ENCODE measurements around the gene COMMD1. TPM values are rescaled to one million over a fixed set of nuclear protein-coding genes. Genes with fewer than 3 reads are reported as not detected.
"Not testable (repeated sequence)": the region's sequence is repeated elsewhere in the genome, so short reads cannot be mapped to it uniquely, and the experiment has no call there.

COMMD1 gene
- total and polyA plus RNA-seq, 2 donors from 2014 or later: 38.5 to 99.4 TPM

GRCh38 chr2:61952288-61952687 is 46.8 kb downstream of the COMMD1 start:
- Histone ChIP-seq H3K4me1 (ENCODE audit: control insufficient read depth in 2 of 3, insufficient read depth in 2 of 3, low read depth in 1 of 3, low read length in 3 of 3) (peaks cover 0 to 14% (median 2%) of the 10 kb centered on the region in 3 donors), H3K36me3 (ENCODE audit: control insufficient read depth in 2 of 3, insufficient read depth in 3 of 3, low read length in 3 of 3) (no peaks in the 10 kb centered on the region), H3K27ac (ENCODE audit: low read depth in 2 of 2, low read length in 2 of 2) (no peak overlapping the region), H3K27me3 (ENCODE audit: control insufficient read depth, insufficient read depth, low read length) (no peaks in the 10 kb centered on the region), H3K4me3 (ENCODE audit: low read length in 3 of 3) (no peak overlapping the region), H3K9me3 (ENCODE audit: control insufficient read depth in 2 of 3, insufficient read depth in 1 of 3, low read length in 3 of 3) (no peaks in the 10 kb centered on the region), H3K9ac (ENCODE audit: low read length in 3 of 3) (no peak overlapping the region)
- no peak for FAIRE-seq
- no peak for DNase-seq
- TF ChIP-seq CTCF (IDR thresholded peaks at IDR 0.05; ENCODE audit: borderline replicate concordance, extremely low read depth, insufficient read depth): no peak
- intact Hi-C loops (cut with DNase I): no loop called here

- intact Hi-C loops (cut with DNase I): not testable (repeated sequence)
Observed at GRCh38 chr2:61954856-61955255, 49.4 kb downstream of the COMMD1 start.

GRCh38 chr2:61959381-61960293 is 54.2 kb downstream of the COMMD1 start:
- intact Hi-C loops (cut with DNase I): no loop called here
- Histone ChIP-seq H3K9me3 (ENCODE audit: control insufficient read depth in 2 of 3, insufficient read depth in 1 of 3, low read length in 3 of 3) (no peaks in the 10 kb centered on the region), H3K4me3 (ENCODE audit: low read length in 3 of 3) (no peak overlapping the region), H3K9ac (ENCODE audit: low read length in 3 of 3) (no peak overlapping the region), H3K27ac (ENCODE audit: low read depth in 2 of 2, low read length in 2 of 2) (no peak overlapping the region), H3K4me1 (ENCODE audit: control insufficient read depth in 2 of 3, insufficient read depth in 2 of 3, low read depth in 1 of 3, low read length in 3 of 3) (peaks cover 0 to 11% (median 3%) of the 10 kb centered on the region in 3 donors), H3K36me3 (ENCODE audit: control insufficient read depth in 2 of 3, insufficient read depth in 3 of 3, low read length in 3 of 3) (no peaks in the 10 kb centered on the region), H3K27me3 (ENCODE audit: control insufficient read depth, insufficient read depth, low read length) (no peaks in the 10 kb centered on the region)
- no peak for DNase-seq
- no peak for TF ChIP-seq CTCF (IDR thresholded peaks at IDR 0.05; ENCODE audit: borderline replicate concordance, extremely low read depth, insufficient read depth)
- FAIRE-seq: no peak

More at GRCh38 chr2:61954856-61955255, 49.4 kb downstream of the COMMD1 start:
- not testable (repeated sequence) for H3K4me3 ChIP-seq (ENCODE audit: low read length in 3 of 3); H3K4me1 ChIP-seq (ENCODE audit: control insufficient read depth in 2 of 3, insufficient read depth in 2 of 3, low read depth in 1 of 3, low read length in 3 of 3); H3K27me3 ChIP-seq (ENCODE audit: control insufficient read depth, insufficient read depth, low read length); H3K36me3 ChIP-seq (ENCODE audit: control insufficient read depth in 2 of 3, insufficient read depth in 3 of 3, low read length in 3 of 3); H3K9ac ChIP-seq (ENCODE audit: low read length in 3 of 3); FAIRE-seq; H3K9me3 ChIP-seq (ENCODE audit: control insufficient read depth in 2 of 3, insufficient read depth in 1 of 3, low read length in 3 of 3); DNase-seq; H3K27ac ChIP-seq (ENCODE audit: low read depth in 2 of 2, low read length in 2 of 2)

GRCh38 chr2:61961231-61961901 is 55.9 kb downstream of the COMMD1 start:
- H3K4me1 ChIP-seq (ENCODE audit: control insufficient read depth in 2 of 3, insufficient read depth in 2 of 3, low read depth in 1 of 3, low read length in 3 of 3): peaks cover 0 to 11% (median 3%) of the 10 kb centered on the region in 3 donors
- H3K36me3 ChIP-seq (ENCODE audit: control insufficient read depth in 2 of 3, insufficient read depth in 3 of 3, low read length in 3 of 3): no peaks in the 10 kb centered on the region
- DNase-seq (no peak), FAIRE-seq (peak; percentile 80)
- H3K27me3 ChIP-seq (ENCODE audit: control insufficient read depth, insufficient read depth, low read length): no peaks in the 10 kb centered on the region
- no peak for TF ChIP-seq CTCF (IDR thresholded peaks at IDR 0.05; ENCODE audit: borderline replicate concordance, extremely low read depth, insufficient read depth)
- intact Hi-C loops (cut with DNase I): no loop called here
- no peak overlapping the region for H3K27ac ChIP-seq (ENCODE audit: low read depth in 2 of 2, low read length in 2 of 2)
- H3K9ac ChIP-seq (ENCODE audit: low read length in 3 of 3): no peak overlapping the region
- H3K9me3 ChIP-seq (ENCODE audit: control insufficient read depth in 2 of 3, insufficient read depth in 1 of 3, low read length in 3 of 3): no peaks in the 10 kb centered on the region
- no peak overlapping the region for H3K4me3 ChIP-seq (ENCODE audit: low read length in 3 of 3)

Data from kidney (tissue), 14 donors.